Uterus (tissue), 4 donors: ENCODE results near the gene SGMS1. TPM values are rescaled to one million over a fixed set of nuclear protein-coding genes. Genes with fewer than 3 reads are reported as not detected.

Experiments
- DNase-seq, 2 donors: peaks; one replicate each; pipeline ENCODE4 v3.0.0-alpha.2; 2019 to 2020
- H3K27ac ChIP-seq, 2 donors: fragments of 200-600 bp; sonication (generic); 1 replicate in 1 of 2; 2 replicates in 1 of 2; pipeline ENCODE4 v1.5.1; 2016 to 2018
- H3K27me3 ChIP-seq, 2 donors: fragments of 200-600 bp; sonication (generic); one replicate each; pipeline ENCODE4 v1.5.1; 2018 to 2019; ENCODE audit warnings: control low read depth in 1 of 2
- H3K36me3 ChIP-seq, 2 donors: fragments of 200-600 bp; sonication (generic); one replicate each; pipeline ENCODE4 v1.5.1; 2019; ENCODE audit warnings: control low read depth in 1 of 2
- H3K4me1 ChIP-seq, 2 donors: fragments of 200-600 bp; sonication (generic); one replicate each; pipeline ENCODE4 v1.5.1; 2018 to 2019; ENCODE audit warnings: control low read depth in 1 of 2
- H3K4me3 ChIP-seq, 2 donors: fragments of 200-600 bp; sonication (generic); 1 replicate in 1 of 2; 2 replicates in 1 of 2; pipeline ENCODE4 v1.5.1; 2018 to 2019; ENCODE audit warnings: mild to moderate bottlenecking in 1 of 2
- H3K9me3 ChIP-seq, 2 donors: fragments of 200-600 bp; sonication (generic); one replicate each; pipeline ENCODE4 v1.5.1; 2019; ENCODE audit warnings: control low read depth in 1 of 2
- POLR2A ChIP-seq, 2 donors: fragments of 450-650 bp; IDR thresholded peaks; one replicate each; pipeline ENCODE4 v1.6.1; 2016; ENCODE audit warnings: antibody characterized with exemption in 2 of 2, mild to moderate bottlenecking in 1 of 2, moderate library complexity in 1 of 2
- intact Hi-C: fragments of 100-400 bp; cut with DNase I; formaldehyde crosslinking; loops from one replicate; pipeline ENCODE4 v1.15.1; 2023; ENCODE audit warnings: low total_unique reads
- total RNA-seq, 4 donors: library from RNA; depleted of rRNA in 3 of 4; stranded (reverse); fragments of >200 nt in 3 of 4; gene quantifications; one replicate each; pipeline versions ENCODE4 v1.1.0 to v1.2.4, GENCODE V29; 2014 to 2023
- TF ChIP-seq, protein P1 (sequence below), 4 experiments: fragments of 200-600 bp in 2 of 4; fragments of 450-650 bp in 2 of 4; sonication (generic) in 2 of 4; IDR thresholded peaks; one replicate each; pipeline ENCODE4 v1.5.1; 2016 to 2019; ENCODE audit warnings: antibody characterized with exemption in 4 of 4, mild to moderate bottlenecking in 2 of 4, moderate library complexity in 1 of 4
- donor health status: DM: yes; HTN: yes; CAD: no.

SGMS1 gene
- total RNA-seq, 4 donors from 2014 or later, result 38.0 to 102 (median 57.7) TPM

DNA sequence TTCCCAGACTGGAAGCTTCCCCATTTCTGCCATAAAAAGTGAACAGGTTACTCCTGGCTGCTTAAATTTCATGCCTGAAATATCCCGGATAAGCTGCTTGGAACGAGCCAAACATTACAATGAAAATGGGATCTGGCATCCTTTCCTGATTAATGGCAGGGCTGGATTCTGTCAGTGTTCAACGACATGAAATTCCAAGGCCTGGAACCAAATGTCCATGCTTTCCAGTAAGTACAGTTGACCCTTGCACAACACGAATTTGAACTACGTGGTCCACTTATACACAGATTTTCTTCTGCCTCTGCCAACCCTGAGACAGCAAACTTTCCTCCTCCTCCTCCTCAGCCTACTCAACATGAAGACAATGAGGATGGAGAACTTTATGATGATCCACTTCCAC, 65.4 kb downstream of the SGMS1 start:
- Histone ChIP-seq H3K27ac (no peak overlapping the region), H3K9me3 (no peaks in the 10 kb centered on the region), H3K27me3 (no peaks in the 10 kb centered on the region), H3K4me3 (no peak overlapping the region), H3K36me3 (no peaks in the 10 kb centered on the region), H3K4me1 (peaks cover 7 to 26% of the 10 kb centered on the region in 2 donors)
- no peak for DNase-seq
- intact Hi-C loops, result no loop called here
- TF ChIP-seq, protein P1, sequence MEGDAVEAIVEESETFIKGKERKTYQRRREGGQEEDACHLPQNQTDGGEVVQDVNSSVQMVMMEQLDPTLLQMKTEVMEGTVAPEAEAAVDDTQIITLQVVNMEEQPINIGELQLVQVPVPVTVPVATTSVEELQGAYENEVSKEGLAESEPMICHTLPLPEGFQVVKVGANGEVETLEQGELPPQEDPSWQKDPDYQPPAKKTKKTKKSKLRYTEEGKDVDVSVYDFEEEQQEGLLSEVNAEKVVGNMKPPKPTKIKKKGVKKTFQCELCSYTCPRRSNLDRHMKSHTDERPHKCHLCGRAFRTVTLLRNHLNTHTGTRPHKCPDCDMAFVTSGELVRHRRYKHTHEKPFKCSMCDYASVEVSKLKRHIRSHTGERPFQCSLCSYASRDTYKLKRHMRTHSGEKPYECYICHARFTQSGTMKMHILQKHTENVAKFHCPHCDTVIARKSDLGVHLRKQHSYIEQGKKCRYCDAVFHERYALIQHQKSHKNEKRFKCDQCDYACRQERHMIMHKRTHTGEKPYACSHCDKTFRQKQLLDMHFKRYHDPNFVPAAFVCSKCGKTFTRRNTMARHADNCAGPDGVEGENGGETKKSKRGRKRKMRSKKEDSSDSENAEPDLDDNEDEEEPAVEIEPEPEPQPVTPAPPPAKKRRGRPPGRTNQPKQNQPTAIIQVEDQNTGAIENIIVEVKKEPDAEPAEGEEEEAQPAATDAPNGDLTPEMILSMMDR (IDR thresholded peaks at IDR 0.05), result no peak
- TF ChIP-seq POLR2A (IDR thresholded peaks at IDR 0.05), result no peak

DNA sequence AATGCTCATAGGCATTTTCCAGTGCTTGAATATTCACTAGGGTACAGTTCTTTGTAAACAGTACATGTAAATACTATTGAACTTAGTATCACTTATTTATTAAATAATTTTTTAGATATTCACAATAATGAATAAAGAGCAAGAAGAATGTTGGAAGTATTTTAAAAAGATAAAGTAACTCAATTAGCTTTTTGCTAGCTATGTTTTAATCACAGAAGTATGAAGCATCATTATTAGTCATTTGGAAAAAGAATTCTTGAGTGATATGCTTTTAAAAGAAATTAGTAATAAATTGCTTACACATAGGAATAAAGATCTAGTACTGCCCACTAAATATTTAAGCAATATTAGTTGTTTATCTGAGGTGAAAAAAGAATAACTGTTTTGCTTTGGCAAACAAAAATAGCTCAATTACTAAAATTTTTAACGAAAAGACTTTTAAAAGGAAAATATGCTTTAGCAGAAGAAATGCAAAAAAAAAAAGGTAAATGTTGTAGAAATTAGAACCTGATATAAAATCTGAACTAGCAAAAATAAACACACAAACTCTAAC, 66.5 kb downstream of the SGMS1 start:
- peaks cover 7 to 26% of the 10 kb centered on the region in 2 donors for H3K4me1 ChIP-seq
- H3K27me3 ChIP-seq, result no peaks in the 10 kb centered on the region
- intact Hi-C loops, result no loop called here
- TF ChIP-seq, protein P1 (IDR thresholded peaks at IDR 0.05), result no peak
- no peak for TF ChIP-seq POLR2A (IDR thresholded peaks at IDR 0.05)
- no peaks in the 10 kb centered on the region for H3K9me3 ChIP-seq
- no peaks in the 10 kb centered on the region for H3K36me3 ChIP-seq
- no peak overlapping the region for H3K27ac ChIP-seq
- H3K4me3 ChIP-seq, result no peak overlapping the region
- DNase-seq, result no peak

DNA sequence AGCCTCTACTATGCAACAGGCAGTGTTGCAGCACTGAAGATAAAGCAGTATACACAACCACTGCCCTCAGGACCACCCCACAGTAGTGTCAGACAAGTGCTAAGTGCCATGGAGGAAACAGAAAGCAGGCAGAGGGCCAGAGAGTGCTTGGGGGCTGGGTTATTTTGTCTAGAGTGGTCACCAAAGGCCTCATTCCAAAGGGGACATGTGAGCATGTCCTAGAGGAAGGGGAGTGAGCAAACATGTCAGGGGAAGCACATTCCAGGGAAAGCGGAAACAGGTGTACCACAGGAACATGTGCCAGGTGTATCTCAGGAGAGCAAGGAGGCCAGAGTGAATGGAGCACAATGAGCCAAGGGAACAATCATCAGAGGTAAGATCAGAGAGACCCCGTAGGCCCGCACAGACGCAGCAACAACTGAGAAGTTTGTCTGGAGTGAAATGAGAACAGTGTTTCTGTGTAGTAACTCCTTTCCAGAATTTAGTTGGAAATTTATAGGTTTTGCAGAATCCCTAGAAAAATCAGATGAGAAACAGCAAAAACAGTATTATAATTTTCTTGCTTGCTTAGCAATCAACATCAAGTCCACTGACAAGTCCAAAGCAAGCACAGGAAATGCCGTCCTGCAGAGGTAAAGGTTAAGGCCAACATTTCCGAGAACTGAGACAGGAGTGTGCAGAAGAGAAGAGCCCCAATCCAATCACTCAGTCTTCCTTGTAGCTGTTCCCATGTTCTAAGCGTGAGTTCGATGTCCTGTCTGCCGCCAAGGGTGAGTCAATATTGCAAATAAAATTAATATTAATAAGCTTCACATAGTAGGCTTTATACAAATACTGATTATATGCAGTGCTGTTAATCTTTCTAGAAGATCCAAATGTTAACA, 67.3 kb downstream of the SGMS1 start:
- peak overlapping the region; percentile 69 to 76 for H3K27ac ChIP-seq
- no peak overlapping the region for H3K4me3 ChIP-seq
- H3K27me3 ChIP-seq, result no peaks in the 10 kb centered on the region
- DNase-seq, result no peak
- no peaks in the 10 kb centered on the region for H3K36me3 ChIP-seq
- peaks cover 7 to 26% of the 10 kb centered on the region in 2 donors for H3K4me1 ChIP-seq
- no peak for TF ChIP-seq POLR2A (IDR thresholded peaks at IDR 0.05)
- TF ChIP-seq, protein P1 (IDR thresholded peaks at IDR 0.05), result no peak
- intact Hi-C loops, result no loop called here
- no peaks in the 10 kb centered on the region for H3K9me3 ChIP-seq

DNA sequence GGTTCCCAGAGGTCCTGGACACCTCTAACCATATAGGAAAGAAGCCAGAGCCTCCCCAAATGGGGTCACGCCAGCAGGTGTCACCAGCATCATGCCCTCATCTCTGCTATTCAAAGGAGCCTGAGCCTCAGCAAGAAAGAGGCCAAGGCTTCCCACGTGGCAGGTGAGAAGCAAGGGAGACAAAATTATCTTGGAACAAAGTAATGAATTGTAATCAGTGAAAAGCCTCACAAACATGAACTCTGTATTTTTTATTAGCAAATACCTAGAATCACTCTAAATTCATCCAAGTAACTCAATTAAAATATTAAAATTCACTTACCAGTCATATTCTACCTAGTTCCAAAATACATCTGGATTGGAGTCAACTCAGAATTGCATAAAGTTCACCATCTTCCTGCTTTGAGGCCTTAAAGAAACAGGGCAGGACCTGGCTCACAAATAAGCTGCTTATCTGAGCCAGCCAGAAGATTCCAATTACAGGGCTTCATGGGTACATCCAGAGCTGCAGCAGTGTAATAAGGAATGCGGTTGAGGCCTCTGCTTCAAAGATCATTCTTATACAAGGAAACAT, 68.7 kb downstream of the SGMS1 start:
- H3K4me3 ChIP-seq, result no peak overlapping the region
- no peaks in the 10 kb centered on the region for H3K27me3 ChIP-seq
- intact Hi-C loops, result no loop called here
- no peak for DNase-seq
- H3K27ac ChIP-seq, result peak overlapping the region; percentile 69 to 76
- H3K4me1 ChIP-seq, result peaks cover 7 to 26% of the 10 kb centered on the region in 2 donors
- H3K36me3 ChIP-seq, result no peaks in the 10 kb centered on the region
- H3K9me3 ChIP-seq, result no peaks in the 10 kb centered on the region
- TF ChIP-seq POLR2A (IDR thresholded peaks at IDR 0.05), result no peak
- TF ChIP-seq, protein P1 (IDR thresholded peaks at IDR 0.05), result no peak
